Measurements from ENCODE around the gene TMEM100.

GRCh38 chr17:55757659-55758058 lies 35.0 kb upstream of the TMEM100 start:
- TF ChIP-seq CTCF (IDR thresholded peaks at IDR 0.05) = no peak
- TF ChIP-seq EP300 (IDR thresholded peaks at IDR 0.05) = no peak
- no peak for TF ChIP-seq POLR2AphosphoS5 (IDR thresholded peaks at IDR 0.05)

Data from stomach (tissue), 4 donors.